Thyroid gland (tissue), 4 donors: ENCODE data around the gene LRRC27. TPM values are rescaled to one million over a fixed set of nuclear protein-coding genes. Genes with fewer than 3 reads are reported as not detected.

Experiments
- DNase-seq, 2 donors: peaks; one replicate each; pipeline ENCODE4 v3.0.0-alpha.2; 2019
- H3K27ac ChIP-seq, 3 donors: fragments of 200-600 bp; sonication (generic); 1 replicate in 2 of 3; 2 replicates in 1 of 3; pipeline ENCODE4 v1.5.1; 2016 to 2019; ENCODE audit warnings: mild to moderate bottlenecking in 1 of 3, moderate library complexity in 1 of 3
- H3K27me3 ChIP-seq: fragments of 200-600 bp; sonication (generic); one replicate; pipeline ENCODE4 v1.5.1; 2019
- H3K36me3 ChIP-seq, 2 donors: fragments of 200-600 bp; sonication (generic); one replicate each; pipeline ENCODE4 v1.5.1; 2016 to 2019
- H3K4me1 ChIP-seq, 2 donors: fragments of 200-600 bp; sonication (generic); one replicate each; pipeline ENCODE4 v1.5.1; 2017 to 2019
- H3K4me3 ChIP-seq, 3 donors: fragments of 200-600 bp; sonication (generic); replicated peaks in 1 of 3; 1 replicate in 2 of 3; 2 replicates in 1 of 3; pipeline ENCODE4 v1.5.1; 2016; ENCODE audit warnings: mild to moderate bottlenecking in 1 of 3
- H3K9me3 ChIP-seq: fragments of 200-600 bp; sonication (generic); one replicate; pipeline ENCODE4 v1.5.1; 2017
- CTCF ChIP-seq, 6 experiments: fragments of 200-600 bp in 3 of 6; fragments of 450-650 bp in 3 of 6; sonication (generic) in 3 of 6; IDR thresholded peaks; one replicate each; pipeline ENCODE4 v1.5.1; 2016 to 2019; ENCODE audit warnings: antibody characterized with exemption in 6 of 6, mild to moderate bottlenecking in 2 of 6, inconsistent platforms in 1 of 6, moderate library complexity in 1 of 6
- POLR2A ChIP-seq, 2 donors: fragments of 450-650 bp; IDR thresholded peaks; one replicate each; pipeline ENCODE4 v1.6.1; 2017; ENCODE audit warnings: antibody characterized with exemption in 2 of 2, mild to moderate bottlenecking in 2 of 2, moderate library complexity in 1 of 2
- WGBS, 2 donors: methylation state at CpG; one replicate each; pipeline ENCODE4 v1.1.5; 2017; 5-methylcytosine and 5-hydroxymethylcytosine counted together
- intact Hi-C: fragments of 100-400 bp; cut with DNase I; formaldehyde crosslinking; loops from one replicate; pipeline ENCODE4 v1.15.1; 2023
- total RNA-seq, 4 donors: library from RNA; depleted of rRNA; stranded (reverse); fragments of >200 nt; gene quantifications; one replicate each; pipeline ENCODE4 v1.2.3, GENCODE V29; 2016

Gene LRRC27
- total RNA-seq, 4 donors from 2014 or later, result 14.0 to 24.4 (median 19.4) TPM

GRCh38 chr10:132394201-132394811 is 62.3 kb downstream of the LRRC27 start:
- no peak overlapping the region for H3K4me3 ChIP-seq
- no peaks in the 10 kb centered on the region for H3K9me3 ChIP-seq
- H3K36me3 ChIP-seq, result no peaks in the 10 kb centered on the region
- intact Hi-C loops, result loop anchor here (2.0 kb wide), 1 partner anchor 58 kb away; no protein-coding TSS in a partner anchor
- TF ChIP-seq POLR2A (IDR thresholded peaks at IDR 0.05) (no peak), CTCF (IDR thresholded peaks at IDR 0.05) (no peak)
- H3K4me1 ChIP-seq, result peaks cover 21 to 31% of the 10 kb centered on the region in 2 donors
- peak in 1 of 2 donors; percentile 6 for DNase-seq
- H3K27me3 ChIP-seq, result no peaks in the 10 kb centered on the region
- no peak overlapping the region for H3K27ac ChIP-seq
- WGBS, 2 donors, result 87 to 91% methylated on average over 12 to 13 of the region's 13 CpGs

- H3K9me3 ChIP-seq, result no peaks in the 10 kb centered on the region
- peak overlapping the region; percentile 94 to 95 (median 95) for H3K27ac ChIP-seq
- WGBS, 2 donors, result 83 to 91% methylated on average over 7 to 12 of the region's 12 CpGs
- H3K4me3 ChIP-seq, result peak overlapping the region in 1 of 3 donors; percentile 49
- no peaks in the 10 kb centered on the region for H3K36me3 ChIP-seq
- peak in 1 of 2 donors; percentile 6 for DNase-seq
- intact Hi-C loops, result loop anchor here (2.0 kb wide), 1 partner anchor 58 kb away; no protein-coding TSS in a partner anchor
- TF ChIP-seq POLR2A (IDR thresholded peaks at IDR 0.05) (no peak), CTCF (IDR thresholded peaks at IDR 0.05) (no peak)
- no peaks in the 10 kb centered on the region for H3K27me3 ChIP-seq
- peaks cover 26 to 37% of the 10 kb centered on the region in 2 donors for H3K4me1 ChIP-seq
Observed at GRCh38 chr10:132394936-132395703, 63.1 kb downstream of the LRRC27 start.

GRCh38 chr10:132395704-132396493 is 63.9 kb downstream of the LRRC27 start:
- Histone ChIP-seq H3K4me1 (peaks cover 33 to 45% of the 10 kb centered on the region in 2 donors), H3K36me3 (no peaks in the 10 kb centered on the region), H3K27ac (peak overlapping the region; percentile 94 to 95 (median 95)), H3K27me3 (no peaks in the 10 kb centered on the region), H3K4me3 (peak overlapping the region in 1 of 3 donors; percentile 49), H3K9me3 (no peaks in the 10 kb centered on the region)
- WGBS, 2 donors, result 9 to 17% methylated on average over 17 to 20 of the region's 71 CpGs
- TF ChIP-seq POLR2A (IDR thresholded peaks at IDR 0.05), result peak; percentile 15 to 72
- TF ChIP-seq CTCF (IDR thresholded peaks at IDR 0.05), result peak in 1 of 6 experiments; percentile 7
- intact Hi-C loops, result loop anchor here (2.0 kb wide), 1 partner anchor 57 kb away; no protein-coding TSS in a partner anchor
- DNase-seq, result peak; percentile 84 to 88

GRCh38 chr10:132396494-132397035 is 64.6 kb downstream of the LRRC27 start:
- H3K9me3 ChIP-seq, result no peaks in the 10 kb centered on the region
- H3K4me1 ChIP-seq, result peaks cover 40 to 51% of the 10 kb centered on the region in 2 donors
- H3K36me3 ChIP-seq, result no peaks in the 10 kb centered on the region
- H3K27ac ChIP-seq, result peak overlapping the region; percentile 94 to 95 (median 95)
- peak overlapping the region in 1 of 3 donors; percentile 49 for H3K4me3 ChIP-seq
- WGBS, 2 donors, result 0% methylated on average over 2 of the region's 80 CpGs; no CpG with 5 or more reads in 1 of the 2 donors
- no peaks in the 10 kb centered on the region for H3K27me3 ChIP-seq
- intact Hi-C loops, result no loop called here
- TF ChIP-seq CTCF (IDR thresholded peaks at IDR 0.05) (peak in 3 of 6 experiments; percentile 45 to 72 (median 49)), POLR2A (IDR thresholded peaks at IDR 0.05) (no peak)
- DNase-seq, result peak; percentile 79 to 80
